ENCODE results near the gene SLC12A1.

The SLC12A1 gene

DNA sequence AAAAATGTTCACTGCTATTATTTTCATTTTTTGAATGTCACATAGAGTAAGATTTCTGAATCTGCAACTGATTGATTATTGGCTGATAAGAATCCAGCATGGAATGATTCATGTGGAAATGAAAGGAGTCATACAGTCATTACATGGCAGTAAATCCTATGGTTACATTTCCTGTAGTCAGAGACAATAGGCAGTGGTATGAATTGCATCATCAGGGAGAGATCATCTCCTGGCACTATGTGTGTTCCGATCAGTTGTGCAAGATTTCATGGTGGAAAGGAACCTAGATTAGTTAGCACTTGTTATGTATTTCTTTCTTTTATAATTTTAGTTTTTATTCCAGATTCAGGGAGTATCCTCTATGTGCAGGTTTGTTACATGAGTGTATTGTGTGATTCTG lies 38.8 kb downstream of the SLC12A1 start:
- Histone ChIP-seq H3K9me2 (ENCODE audit: low read depth, low read length) (no peaks in the 10 kb centered on the region), H3F3A (ENCODE audit: insufficient read depth, low read length) (no peaks in the 10 kb centered on the region), H3K79me2 (ENCODE audit: insufficient read depth, low read length) (no peaks in the 10 kb centered on the region), H3K4me3 (ENCODE audit: low read depth, low read length, poor library complexity, severe bottlenecking) (no peak overlapping the region), H3K27me3 (ENCODE audit: insufficient read depth, low read length) (no peaks in the 10 kb centered on the region), H4K20me1 (ENCODE audit: insufficient read depth, low read length) (no peaks in the 10 kb centered on the region), H3K9ac (ENCODE audit: low read length) (no peak overlapping the region), H3K4me1 (ENCODE audit: insufficient read depth, low read length, severe bottlenecking) (no peaks in the 10 kb centered on the region), H3K27ac (ENCODE audit: low read depth, low read length, poor library complexity, severe bottlenecking) (no peak overlapping the region), H3K9me3 (ENCODE audit: low read length) (no peaks in the 10 kb centered on the region), H3K4me2 (ENCODE audit: low read length) (no peak overlapping the region), H2AFZ (ENCODE audit: low read length) (no peak overlapping the region), H3K36me3 (ENCODE audit: insufficient read depth, low read length) (no peaks in the 10 kb centered on the region)
- TF ChIP-seq EZH2 (IDR thresholded peaks at IDR 0.05; ENCODE audit: borderline replicate concordance, low read length), result no peak
- TF ChIP-seq, protein P1, sequence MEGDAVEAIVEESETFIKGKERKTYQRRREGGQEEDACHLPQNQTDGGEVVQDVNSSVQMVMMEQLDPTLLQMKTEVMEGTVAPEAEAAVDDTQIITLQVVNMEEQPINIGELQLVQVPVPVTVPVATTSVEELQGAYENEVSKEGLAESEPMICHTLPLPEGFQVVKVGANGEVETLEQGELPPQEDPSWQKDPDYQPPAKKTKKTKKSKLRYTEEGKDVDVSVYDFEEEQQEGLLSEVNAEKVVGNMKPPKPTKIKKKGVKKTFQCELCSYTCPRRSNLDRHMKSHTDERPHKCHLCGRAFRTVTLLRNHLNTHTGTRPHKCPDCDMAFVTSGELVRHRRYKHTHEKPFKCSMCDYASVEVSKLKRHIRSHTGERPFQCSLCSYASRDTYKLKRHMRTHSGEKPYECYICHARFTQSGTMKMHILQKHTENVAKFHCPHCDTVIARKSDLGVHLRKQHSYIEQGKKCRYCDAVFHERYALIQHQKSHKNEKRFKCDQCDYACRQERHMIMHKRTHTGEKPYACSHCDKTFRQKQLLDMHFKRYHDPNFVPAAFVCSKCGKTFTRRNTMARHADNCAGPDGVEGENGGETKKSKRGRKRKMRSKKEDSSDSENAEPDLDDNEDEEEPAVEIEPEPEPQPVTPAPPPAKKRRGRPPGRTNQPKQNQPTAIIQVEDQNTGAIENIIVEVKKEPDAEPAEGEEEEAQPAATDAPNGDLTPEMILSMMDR (IDR thresholded peaks at IDR 0.05; ENCODE audit: low read length), result no peak

DNA sequence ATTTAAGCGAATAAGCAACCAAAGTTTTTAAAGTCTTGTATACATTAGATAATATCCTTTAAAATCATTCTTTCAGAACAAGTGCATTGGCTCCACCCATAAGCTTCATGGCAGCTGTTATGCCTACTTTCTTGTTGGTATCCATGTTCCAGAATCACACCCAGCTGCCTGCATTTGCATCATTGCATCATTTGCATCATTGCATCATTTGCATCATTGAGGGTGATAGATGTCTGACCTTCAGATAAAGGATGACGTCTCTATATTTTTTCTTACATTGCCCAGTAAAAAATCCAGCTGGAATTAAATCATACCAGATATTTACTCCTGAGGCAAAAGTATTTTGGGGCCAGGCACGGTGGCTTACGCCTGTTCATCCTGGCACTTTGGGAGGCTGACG lies 42.3 kb downstream of the SLC12A1 start:
- no peaks in the 10 kb centered on the region for H3K36me3 ChIP-seq (ENCODE audit: insufficient read depth, low read length)
- TF ChIP-seq, protein P1 (IDR thresholded peaks at IDR 0.05; ENCODE audit: low read length), result no peak
- no peak for TF ChIP-seq EZH2 (IDR thresholded peaks at IDR 0.05; ENCODE audit: borderline replicate concordance, low read length)
- H3F3A ChIP-seq (ENCODE audit: insufficient read depth, low read length), result no peaks in the 10 kb centered on the region
- H3K9me2 ChIP-seq (ENCODE audit: low read depth, low read length), result no peaks in the 10 kb centered on the region
- H3K4me2 ChIP-seq (ENCODE audit: low read length), result no peak overlapping the region
- no peaks in the 10 kb centered on the region for H3K4me1 ChIP-seq (ENCODE audit: insufficient read depth, low read length, severe bottlenecking)
- no peaks in the 10 kb centered on the region for H3K79me2 ChIP-seq (ENCODE audit: insufficient read depth, low read length)
- H4K20me1 ChIP-seq (ENCODE audit: insufficient read depth, low read length), result no peaks in the 10 kb centered on the region
- no peak overlapping the region for H2AFZ ChIP-seq (ENCODE audit: low read length)
- no peak overlapping the region for H3K27ac ChIP-seq (ENCODE audit: low read depth, low read length, poor library complexity, severe bottlenecking)
- no peaks in the 10 kb centered on the region for H3K9me3 ChIP-seq (ENCODE audit: low read length)
- H3K9ac ChIP-seq (ENCODE audit: low read length), result no peak overlapping the region
- H3K4me3 ChIP-seq (ENCODE audit: low read depth, low read length, poor library complexity, severe bottlenecking), result no peak overlapping the region
- H3K27me3 ChIP-seq (ENCODE audit: insufficient read depth, low read length), result no peaks in the 10 kb centered on the region

DNA sequence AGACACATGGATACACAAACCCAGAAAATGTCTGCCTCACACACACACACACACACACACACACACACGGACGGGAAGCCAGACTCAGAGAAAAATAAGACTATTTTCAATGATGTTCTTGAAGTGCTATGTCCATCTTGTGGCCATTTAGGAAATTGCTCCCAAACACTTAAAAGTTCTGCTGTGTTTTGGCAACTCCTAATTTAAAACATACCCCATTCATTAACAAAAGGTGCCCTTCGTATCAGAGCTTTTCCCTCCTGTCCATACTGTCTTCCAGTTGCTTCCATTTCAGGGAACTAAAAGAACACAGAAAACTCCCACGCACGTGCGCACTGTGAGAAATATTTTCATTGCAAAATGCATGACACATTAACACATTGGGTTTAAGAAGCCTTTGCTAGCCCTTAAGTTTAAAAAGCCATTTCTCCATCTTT lies 44.6 kb downstream of the SLC12A1 start:
- Histone ChIP-seq H3K36me3 (ENCODE audit: insufficient read depth, low read length) (no peaks in the 10 kb centered on the region), H3F3A (ENCODE audit: insufficient read depth, low read length) (no peaks in the 10 kb centered on the region), H3K4me2 (ENCODE audit: low read length) (no peak overlapping the region), H2AFZ (ENCODE audit: low read length) (no peak overlapping the region), H3K27me3 (ENCODE audit: insufficient read depth, low read length) (no peaks in the 10 kb centered on the region), H3K4me3 (ENCODE audit: low read depth, low read length, poor library complexity, severe bottlenecking) (no peak overlapping the region), H3K9me3 (ENCODE audit: low read length) (no peaks in the 10 kb centered on the region), H3K79me2 (ENCODE audit: insufficient read depth, low read length) (no peaks in the 10 kb centered on the region), H3K27ac (ENCODE audit: low read depth, low read length, poor library complexity, severe bottlenecking) (no peak overlapping the region), H4K20me1 (ENCODE audit: insufficient read depth, low read length) (no peaks in the 10 kb centered on the region), H3K4me1 (ENCODE audit: insufficient read depth, low read length, severe bottlenecking) (no peaks in the 10 kb centered on the region), H3K9me2 (ENCODE audit: low read depth, low read length) (no peaks in the 10 kb centered on the region), H3K9ac (ENCODE audit: low read length) (no peak overlapping the region)
- TF ChIP-seq, protein P1 (IDR thresholded peaks at IDR 0.05; ENCODE audit: low read length), result peak; percentile 52
- TF ChIP-seq EZH2 (IDR thresholded peaks at IDR 0.05; ENCODE audit: borderline replicate concordance, low read length), result no peak
